OCI-LY7 (cell line): ENCODE measurements around the gene CNOT6L. TPM values are rescaled to one million over a fixed set of nuclear protein-coding genes. Genes with fewer than 3 reads are reported as not detected.

Source experiments
- BruUV-seq: library from RNA; stranded (reverse); fragments of 400-500 nt; replicated peaks from 2 replicates; lab custom pipeline; 2021; lab: Mats Ljungman, UMichigan
- CTCF ChIA-PET: fragments of 300-600 bp; sonication (Branson Sonifier 250); formaldehyde crosslinking; loops from one replicate; lab custom pipeline; 2022; ENCODE audit warnings: antibody characterized with exemption; ENCODE audit not compliant: unreplicated experiment; lab: Charles Lee
- POLR2A ChIA-PET: fragments of 300-600 bp; sonication (Branson Sonifier 250); formaldehyde crosslinking; loops from one replicate; lab custom pipeline; 2022; ENCODE audit warnings: antibody characterized with exemption; lab: Charles Lee
- DNase-seq: peaks from one replicate; pipeline ENCODE4 v3.0.0-alpha.2; 2015; ENCODE audit warnings: low spot score
- H2AFZ ChIP-seq: fragments of 200-600 bp; sonication (generic), shearing (Covaris generic); 2 replicates; pipeline ENCODE4 v1.6.1; 2014; ENCODE audit warnings: mild to moderate bottlenecking, antibody characterized with exemption, low read length, moderate library complexity
- H3K27ac ChIP-seq: fragments of 200-600 bp; sonication (generic); 2 replicates; pipeline ENCODE4 v1.5.1; 2014; ENCODE audit warnings: mixed run types, low read depth, mild to moderate bottlenecking, moderate library complexity, low read length, inconsistent platforms; ENCODE audit not compliant: poor library complexity, severe bottlenecking
- H3K36me3 ChIP-seq: fragments of 200-600 bp; sonication (generic); 2 replicates; pipeline ENCODE4 v1.6.1; 2014; ENCODE audit warnings: mild to moderate bottlenecking, antibody characterized with exemption, low read length, moderate library complexity, mixed read lengths; ENCODE audit not compliant: insufficient read depth
- H3K4me1 ChIP-seq: fragments of 200-600 bp; sonication (generic); 2 replicates; pipeline ENCODE4 v1.5.1; 2014; ENCODE audit warnings: mild to moderate bottlenecking, low read length; ENCODE audit not compliant: insufficient read depth, poor library complexity, severe bottlenecking
- H3K4me2 ChIP-seq: fragments of 200-600 bp; sonication (generic); 2 replicates; pipeline ENCODE4 v1.6.1; 2014; ENCODE audit warnings: mild to moderate bottlenecking, low read length
- H3K4me3 ChIP-seq: fragments of 200-600 bp; sonication (generic); 2 replicates; pipeline ENCODE4 v1.5.1; 2014; ENCODE audit warnings: mild to moderate bottlenecking, low read depth, low read length; ENCODE audit not compliant: poor library complexity, severe bottlenecking
- H3K79me2 ChIP-seq: fragments of 200-600 bp; sonication (generic); 2 replicates; pipeline ENCODE4 v1.6.1; 2016; ENCODE audit warnings: low read depth, mild to moderate bottlenecking, low read length, moderate library complexity, mixed read lengths; ENCODE audit not compliant: insufficient read depth
- H3K9me2 ChIP-seq: fragments of 200-600 bp; sonication (generic); 2 replicates; pipeline ENCODE4 v1.6.1; 2016; ENCODE audit warnings: mild to moderate bottlenecking, low read length, mixed read lengths; ENCODE audit not compliant: insufficient read depth
- H3K9me3 ChIP-seq: fragments of 200-600 bp; sonication (generic); 2 replicates; pipeline ENCODE4 v1.6.1; 2014; ENCODE audit warnings: mild to moderate bottlenecking, mixed run types, low read length, mixed read lengths
- H4K20me1 ChIP-seq: fragments of 200-600 bp; sonication (generic); 2 replicates; pipeline ENCODE4 v1.6.1; 2014; ENCODE audit warnings: mild to moderate bottlenecking, antibody characterized with exemption, low read length, moderate library complexity, mixed read lengths; ENCODE audit not compliant: insufficient read depth
- EZH2phosphoT487 ChIP-seq: fragments of 200-600 bp; sonication (generic); IDR thresholded peaks from 2 replicates; pipeline ENCODE4 v1.6.1; 2018; ENCODE audit warnings: low read depth, borderline replicate concordance, mild to moderate bottlenecking, mixed run types, antibody characterized with exemption, low read length, moderate library complexity, mixed read lengths
- intact Hi-C: fragments of 100-400 bp; cut with micrococcal nuclease; formaldehyde crosslinking; loops from one replicate; pipeline ENCODE4 v1.10.0; 2022; ENCODE audit not compliant: unreplicated experiment
- total RNA-seq, 2 experiments: library from RNA; depleted of rRNA in 1 of 2; stranded (reverse); fragments of >200 nt in 1 of 2; shearing (Covaris generic) in 1 of 2; gene quantifications; 2 replicates each; pipeline ENCODE4 v1.2.3, GENCODE V29; 2014 to 2022
- TF ChIP-seq, protein P1 (sequence below): fragments of 200-600 bp; sonication (generic); conservative IDR thresholded peaks from 2 replicates; pipeline ENCODE4 v1.5.1; 2014; ENCODE audit warnings: mild to moderate bottlenecking, antibody characterized with exemption, low read length, moderate library complexity, mixed read lengths

CNOT6L gene
- total RNA-seq, 2 experiments from 2014 or later, result 21.4 to 112 TPM

DNA sequence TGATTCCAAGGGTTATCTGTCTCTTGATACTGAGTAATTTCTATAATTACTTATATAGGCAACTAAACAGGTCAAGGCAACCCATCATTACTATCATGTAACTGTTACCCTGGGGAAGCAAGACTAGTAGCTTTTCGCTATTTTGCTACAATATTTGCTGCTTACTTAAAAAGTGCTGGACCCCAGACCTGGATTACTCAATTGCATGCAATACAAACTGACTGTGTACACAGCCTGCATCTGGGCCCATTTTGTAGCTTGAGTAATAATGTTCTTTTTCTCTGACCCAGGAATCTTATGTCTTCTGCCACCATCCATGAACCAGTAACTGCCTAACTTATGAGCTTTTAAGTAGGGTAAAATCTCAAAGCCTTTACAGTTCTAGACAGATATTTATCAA is 53.4 kb downstream of the CNOT6L start:
- Histone ChIP-seq H3K4me3 (no peak overlapping the region), H2AFZ (no peak overlapping the region), H3K9me2 (no peaks in the 10 kb centered on the region), H3K4me2 (no peak overlapping the region), H4K20me1 (no peaks in the 10 kb centered on the region), H3K9me3 (peaks cover 26% of the 10 kb centered on the region), H3K36me3 (peaks cover 89% of the 10 kb centered on the region), H3K27ac (no peak overlapping the region), H3K4me1 (no peaks in the 10 kb centered on the region), H3K79me2 (peaks cover 27% of the 10 kb centered on the region; the same call in 1 of the 2 replicates)
- DNase-seq, result no peak
- POLR2A ChIA-PET, result interaction anchor here (0.6 kb wide), 1 partner anchor 130 kb away, joined by 3 read pairs; no protein-coding TSS in a partner anchor
- intact Hi-C loops, result no loop called here
- TF ChIP-seq, protein P1, sequence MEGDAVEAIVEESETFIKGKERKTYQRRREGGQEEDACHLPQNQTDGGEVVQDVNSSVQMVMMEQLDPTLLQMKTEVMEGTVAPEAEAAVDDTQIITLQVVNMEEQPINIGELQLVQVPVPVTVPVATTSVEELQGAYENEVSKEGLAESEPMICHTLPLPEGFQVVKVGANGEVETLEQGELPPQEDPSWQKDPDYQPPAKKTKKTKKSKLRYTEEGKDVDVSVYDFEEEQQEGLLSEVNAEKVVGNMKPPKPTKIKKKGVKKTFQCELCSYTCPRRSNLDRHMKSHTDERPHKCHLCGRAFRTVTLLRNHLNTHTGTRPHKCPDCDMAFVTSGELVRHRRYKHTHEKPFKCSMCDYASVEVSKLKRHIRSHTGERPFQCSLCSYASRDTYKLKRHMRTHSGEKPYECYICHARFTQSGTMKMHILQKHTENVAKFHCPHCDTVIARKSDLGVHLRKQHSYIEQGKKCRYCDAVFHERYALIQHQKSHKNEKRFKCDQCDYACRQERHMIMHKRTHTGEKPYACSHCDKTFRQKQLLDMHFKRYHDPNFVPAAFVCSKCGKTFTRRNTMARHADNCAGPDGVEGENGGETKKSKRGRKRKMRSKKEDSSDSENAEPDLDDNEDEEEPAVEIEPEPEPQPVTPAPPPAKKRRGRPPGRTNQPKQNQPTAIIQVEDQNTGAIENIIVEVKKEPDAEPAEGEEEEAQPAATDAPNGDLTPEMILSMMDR, result no peak
- no peak for TF ChIP-seq EZH2phosphoT487
- CTCF ChIA-PET, result no interaction called here
- BruUV-seq, result no TSS peak

DNA sequence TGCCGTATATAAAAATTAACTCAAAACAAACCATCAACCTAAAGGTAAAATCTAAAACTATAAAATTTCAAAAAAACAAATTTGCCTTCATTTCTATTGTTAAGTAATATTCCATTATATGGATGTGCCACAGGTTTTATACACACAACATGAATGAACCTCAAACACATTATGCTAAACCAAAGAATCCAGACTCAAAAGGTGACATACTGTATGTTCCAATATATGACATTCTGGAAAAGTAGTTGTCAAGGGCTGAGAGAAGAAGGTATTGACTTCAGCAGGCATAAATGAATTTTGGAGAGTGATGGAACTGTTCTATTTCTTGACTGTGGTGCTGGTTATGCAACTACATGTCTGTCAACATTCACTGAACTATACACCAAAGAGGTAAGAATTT is 56.6 kb downstream of the CNOT6L start:
- DNase-seq, result no peak
- ChIA-PET POLR2A (interaction anchor here (0.6 to 1.3 kb wide), 2 partner anchors 13 to 17 kb away, joined by 3 to 4 read pairs; no protein-coding TSS in a partner anchor), CTCF (no interaction called here)
- TF ChIP-seq, protein P1, result no peak
- TF ChIP-seq EZH2phosphoT487, result no peak
- no peak overlapping the region for H3K4me3 ChIP-seq
- BruUV-seq, result no TSS peak
- H3K9me2 ChIP-seq, result no peaks in the 10 kb centered on the region
- H3K4me1 ChIP-seq, result no peaks in the 10 kb centered on the region
- peaks cover 43% of the 10 kb centered on the region for H3K9me3 ChIP-seq
- intact Hi-C loops, result no loop called here
- no peaks in the 10 kb centered on the region for H4K20me1 ChIP-seq
- H3K79me2 ChIP-seq, result peaks cover 40% of the 10 kb centered on the region; the same call in 1 of the 2 replicates
- H3K36me3 ChIP-seq, result peaks cover 94% of the 10 kb centered on the region
- no peak overlapping the region for H2AFZ ChIP-seq
- no peak overlapping the region for H3K27ac ChIP-seq
- no peak overlapping the region for H3K4me2 ChIP-seq

- Histone ChIP-seq H3K4me3 (no peak overlapping the region), H4K20me1 (no peaks in the 10 kb centered on the region), H3K4me1 (no peaks in the 10 kb centered on the region), H2AFZ (no peak overlapping the region), H3K9me3 (peaks cover 43% of the 10 kb centered on the region), H3K27ac (no peak overlapping the region), H3K79me2 (peaks cover 40% of the 10 kb centered on the region; the same call in 1 of the 2 replicates), H3K4me2 (no peak overlapping the region), H3K9me2 (no peaks in the 10 kb centered on the region), H3K36me3 (peaks cover 95% of the 10 kb centered on the region)
- no peak for DNase-seq
- TF ChIP-seq, protein P1, result no peak
- no peak for TF ChIP-seq EZH2phosphoT487
- no TSS peak for BruUV-seq
- CTCF ChIA-PET, result no interaction called here
- POLR2A ChIA-PET, result interaction anchor here (0.6 to 0.8 kb wide), 2 partner anchors 168 to 862 kb away, joined by 3 read pairs; no protein-coding TSS in a partner anchor
- intact Hi-C loops, result no loop called here
These were observed 57.6 kb downstream of the CNOT6L start for GRCh38 chr4:77761595-77761994.
